SK-N-SH (cell line): ENCODE measurements around the gene SLC24A3. TPM values are rescaled to one million over a fixed set of nuclear protein-coding genes. Genes with fewer than 3 reads are reported as not detected.

Experiments used
- CTCF ChIA-PET: fragments of 300-600, 350-600 bp; formaldehyde crosslinking; extraction: SDS; loops from one replicate; lab custom pipeline; 2021; lab: Yijun Ruan, JAX
- POLR2A ChIA-PET: fragments of 350-600 bp; sonication (Branson Sonifier 250); formaldehyde crosslinking; extraction: SDS; loops from one replicate; lab custom pipeline; 2020; ENCODE audit warnings: antibody characterized with exemption, inconsistent platforms; lab: Yijun Ruan, JAX
- DNase-seq: peaks from one replicate; pipeline ENCODE4 v3.0.0; 2012
- H2AFZ ChIP-seq: fragments of 200-600 bp; sonication (generic); 2 replicates; pipeline ENCODE4 v1.8.1; 2016; ENCODE audit warnings: antibody characterized with exemption, mild to moderate bottlenecking, low read depth
- H3F3A ChIP-seq: fragments of 200-600 bp; sonication (generic); replicated peaks from 2 replicates; pipeline ENCODE3; 2016; ENCODE audit warnings: antibody characterized with exemption, mild to moderate bottlenecking; ENCODE audit not compliant: insufficient read depth
- H3K27ac ChIP-seq, 2 experiments: fragments of 200-500 bp in 1 of 2; fragments of 200-600 bp in 1 of 2; sonication (Bioruptor generic) in 1 of 2; sonication (generic), shearing (Covaris generic) in 1 of 2; 2 replicates each; pipeline versions ENCODE4 v1.5.1 to v1.6.1; 2014 to 2016; ENCODE audit warnings: low read depth in 2 of 2, inconsistent platforms in 1 of 2, low read length in 1 of 2, mild to moderate bottlenecking in 1 of 2, mixed read lengths in 1 of 2
- H3K27me3 ChIP-seq: fragments of 200-600 bp; sonication (generic), shearing (Covaris generic); 2 replicates; pipeline ENCODE4 v1.6.1; 2016; ENCODE audit warnings: mixed run types; ENCODE audit not compliant: insufficient read depth
- H3K36me3 ChIP-seq, 2 experiments: fragments of 200-500 bp in 1 of 2; fragments of 200-600 bp in 1 of 2; sonication (Bioruptor generic) in 1 of 2; sonication (generic) in 1 of 2; replicated peaks in 1 of 2; 2 replicates each; pipeline versions ENCODE3 to v1.5.1; 2014 to 2016; ENCODE audit warnings: low read length in 1 of 2, mild to moderate bottlenecking in 1 of 2; ENCODE audit not compliant: insufficient read depth in 2 of 2, control insufficient read depth in 1 of 2
- H3K4me1 ChIP-seq, 2 experiments: fragments of 200-500 bp in 1 of 2; fragments of 200-600 bp in 1 of 2; sonication (Bioruptor generic) in 1 of 2; sonication (generic), shearing (Covaris generic) in 1 of 2; 2 replicates each; pipeline versions ENCODE4 v1.5.1 to v1.6.1; 2014 to 2016; ENCODE audit warnings: low read depth in 1 of 2, low read length in 1 of 2, mixed run types in 1 of 2; ENCODE audit not compliant: insufficient read depth in 2 of 2, control insufficient read depth in 1 of 2
- H3K4me2 ChIP-seq: fragments of 200-600 bp; sonication (generic), shearing (Covaris generic); 2 replicates; pipeline ENCODE4 v1.6.1; 2017; ENCODE audit warnings: mixed run types
- H3K4me3 ChIP-seq, 2 experiments: fragments of 200-500 bp in 1 of 2; fragments of 200-600 bp in 1 of 2; sonication (Bioruptor generic) in 1 of 2; sonication (generic), shearing (Covaris generic) in 1 of 2; 2 replicates each; pipeline versions ENCODE4 v1.5.1 to v1.8.1; 2014 to 2016; ENCODE audit warnings: low read depth in 2 of 2, inconsistent platforms in 1 of 2, low read length in 1 of 2, mild to moderate bottlenecking in 1 of 2, mixed read lengths in 1 of 2, moderate library complexity in 1 of 2
- H3K79me2 ChIP-seq: fragments of 200-600 bp; sonication (generic); 2 replicates; pipeline ENCODE4 v1.8.1; 2017; ENCODE audit warnings: mild to moderate bottlenecking; ENCODE audit not compliant: insufficient read depth
- H3K9ac ChIP-seq: fragments of 200-600 bp; sonication (generic); 2 replicates; pipeline ENCODE4 v1.6.1; 2017; ENCODE audit warnings: mixed run types
- H3K9me2 ChIP-seq: fragments of 200-600 bp; sonication (generic); 2 replicates; pipeline ENCODE4 v1.6.1; 2017; ENCODE audit warnings: mixed run types
- H3K9me3 ChIP-seq: fragments of 200-600 bp; sonication (generic); 2 replicates; pipeline ENCODE4 v1.6.1; 2017; ENCODE audit warnings: mixed run types, mild to moderate bottlenecking, moderate library complexity
- H4K20me1 ChIP-seq: fragments of 200-600 bp; sonication (generic); 2 replicates; pipeline ENCODE4 v1.6.1; 2017; ENCODE audit warnings: mild to moderate bottlenecking, mixed run types; ENCODE audit not compliant: insufficient read depth
- CTCF ChIP-seq: fragments of 200-600 bp; sonication (generic); IDR thresholded peaks from 2 replicates; pipeline ENCODE4 v1.6.1; 2017; ENCODE audit warnings: antibody characterized with exemption, mild to moderate bottlenecking, moderate library complexity
- EZH2phosphoT487 ChIP-seq: fragments of 200-600 bp; sonication (generic); IDR thresholded peaks from 2 replicates; pipeline ENCODE4 v1.6.1; 2017; ENCODE audit warnings: low read depth, mixed run types, mild to moderate bottlenecking, antibody characterized with exemption, moderate library complexity, borderline replicate concordance
- FOSL2 ChIP-seq: IDR thresholded peaks from 2 replicates; pipeline ENCODE4 v1.4.0; 2012; ENCODE audit warnings: low read depth, mild to moderate bottlenecking, moderate library complexity, borderline replicate concordance
- FOXJ3 ChIP-seq: sonication (generic); formaldehyde crosslinking; IDR thresholded peaks from 2 replicates; pipeline ENCODE4 v1.5.1; 2020; ENCODE audit warnings: mild to moderate bottlenecking, missing genetic modification reagents
- FOXM1 ChIP-seq: IDR thresholded peaks from 2 replicates; pipeline ENCODE4 v1.4.0; 2012; ENCODE audit warnings: low read depth, mild to moderate bottlenecking
- GABPA ChIP-seq: IDR thresholded peaks from 2 replicates; pipeline ENCODE4 v1.4.0; 2012; ENCODE audit warnings: low read depth, mild to moderate bottlenecking
- GATA2 ChIP-seq: sonication (generic); formaldehyde crosslinking; IDR thresholded peaks from 2 replicates; pipeline ENCODE4 v1.5.0; 2020; ENCODE audit warnings: mild to moderate bottlenecking, missing genetic modification reagents
- IRF3 ChIP-seq: fragments of 150-350 bp; IDR thresholded peaks from 2 replicates; pipeline ENCODE4 v1.6.1; 2016; ENCODE audit warnings: mild to moderate bottlenecking, low read depth, low read length
- JUND ChIP-seq: IDR thresholded peaks from 2 replicates; pipeline ENCODE4 v1.4.0; 2012
- NFIC ChIP-seq: IDR thresholded peaks from 2 replicates; pipeline ENCODE4 v1.4.0; 2012; ENCODE audit warnings: borderline replicate concordance
- NRF1 ChIP-seq: IDR thresholded peaks from 2 replicates; pipeline ENCODE4 v1.6.1; 2012; ENCODE audit warnings: low read depth, mild to moderate bottlenecking, low read length
- PBX3 ChIP-seq: IDR thresholded peaks from 2 replicates; pipeline ENCODE4; 2012
- POLR2AphosphoS5 ChIP-seq: IDR thresholded peaks from 2 replicates; pipeline ENCODE4 v1.6.1; 2012; ENCODE audit warnings: low read depth, low read length
- SIN3A ChIP-seq: IDR thresholded peaks from 2 replicates; pipeline ENCODE4 v1.6.1; 2012; ENCODE audit warnings: low read depth, mild to moderate bottlenecking, low read length, moderate library complexity, borderline replicate concordance
- TAF1 ChIP-seq: IDR thresholded peaks from 2 replicates; pipeline ENCODE4 v1.6.1; 2012; ENCODE audit warnings: low read depth, mild to moderate bottlenecking, low read length, moderate library complexity, borderline replicate concordance
- TCF12 ChIP-seq: IDR thresholded peaks from 2 replicates; pipeline ENCODE4 v1.4.0; 2012
- TEAD4 ChIP-seq: IDR thresholded peaks from 2 replicates; pipeline ENCODE4 v1.4.0; 2012; ENCODE audit warnings: mild to moderate bottlenecking, borderline replicate concordance; ENCODE audit not compliant: insufficient read depth
- YY1 ChIP-seq: IDR thresholded peaks from 2 replicates; pipeline ENCODE4 v1.4.0; 2012; ENCODE audit warnings: low read depth, mild to moderate bottlenecking
- whole genome bisulfite sequencing: methylation state at CpG from one replicate; pipeline ENCODE4 v1.1.6; 2017; ENCODE audit warnings: low lambda C conversion rate; 5-methylcytosine and 5-hydroxymethylcytosine counted together
- polyA plus RNA-seq, 3 experiments: library from polyadenylated mRNA; depleted of rRNA; stranded (reverse); fragments of >200 nt; gene quantifications; 2 replicates each; pipeline ENCODE4 v1.2.3, GENCODE V29; 2012
- TF ChIP-seq, protein P1 (sequence below): fragments of 150-350 bp; IDR thresholded peaks from 2 replicates; pipeline ENCODE4 v1.6.1; 2017; ENCODE audit warnings: antibody characterized with exemption, low read length, low read depth, borderline replicate concordance

Gene SLC24A3
- polyA plus RNA-seq, 1 of the 3 experiments (the other 2 are of a cell fraction): not detected

DNA sequence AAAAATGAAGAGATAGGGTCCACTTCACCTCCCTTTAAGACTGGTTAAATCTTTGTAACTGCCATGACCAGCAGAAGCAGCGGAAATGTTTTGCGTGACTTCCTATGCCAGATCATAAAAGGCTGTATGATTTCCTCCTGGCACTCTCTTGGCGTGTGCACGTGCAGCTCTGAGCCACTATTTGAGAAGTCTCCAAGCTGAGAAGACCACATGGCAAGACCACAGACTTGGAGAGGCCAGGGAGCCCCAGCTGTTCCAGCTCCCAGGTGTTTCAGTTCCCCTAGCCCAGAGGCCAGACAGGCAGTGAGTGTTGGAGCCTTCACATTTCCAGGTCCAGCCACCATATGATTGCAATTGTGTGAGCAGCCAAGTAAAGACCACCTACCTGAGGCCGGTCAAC lies 286.3 kb downstream of the SLC24A3 start (continued):
- TF ChIP-seq IRF3: no peak
- no peak for TF ChIP-seq SIN3A
- TF ChIP-seq GATA2 (CRISPR knock-in tag): no peak
- TF ChIP-seq FOXJ3 (CRISPR knock-in tag): no peak
- TF ChIP-seq JUND: no peak
- no peak for TF ChIP-seq POLR2AphosphoS5
- no peak for TF ChIP-seq TEAD4
- no peak for TF ChIP-seq YY1
- TF ChIP-seq NFIC: no peak
- TF ChIP-seq FOXM1: no peak
- TF ChIP-seq PBX3: no peak
- TF ChIP-seq TCF12: no peak

DNA sequence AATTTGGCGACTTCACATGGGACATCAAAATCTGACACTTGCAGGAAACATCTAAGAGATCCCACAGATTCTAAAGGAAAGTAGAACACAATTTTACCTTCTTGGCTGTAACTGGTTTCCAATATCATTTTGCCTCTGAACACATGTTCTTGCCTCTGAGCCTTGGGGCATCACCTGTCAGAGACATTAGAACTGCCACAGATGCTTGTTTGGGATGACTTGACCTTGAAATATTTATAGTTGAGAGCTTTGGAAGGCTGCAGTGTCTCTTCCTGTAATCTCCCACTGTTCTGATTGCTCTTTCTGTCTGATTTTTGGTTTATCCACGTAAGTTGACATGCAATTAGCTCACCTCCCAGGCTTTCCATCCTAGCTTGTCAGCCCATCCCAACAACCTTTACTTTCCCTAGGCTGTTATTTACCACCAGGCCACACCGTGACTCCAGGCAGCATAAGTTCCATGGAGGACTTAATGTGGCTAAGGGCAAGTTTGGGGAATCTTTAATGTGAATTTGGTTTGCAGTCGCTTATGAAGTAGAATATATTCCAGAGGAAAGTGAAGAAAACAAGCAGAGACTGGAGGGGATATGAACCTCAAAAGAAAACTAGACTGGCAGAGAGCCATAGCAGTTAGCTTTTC lies 289.2 kb downstream of the SLC24A3 start:
- Histone ChIP-seq H3K4me2 (no peak overlapping the region), H3K27me3 (no peaks in the 10 kb centered on the region), H3K9me2 (no peaks in the 10 kb centered on the region), H2AFZ (no peak overlapping the region), H3K36me3 (no peaks in the 10 kb centered on the region), H3F3A (no peaks in the 10 kb centered on the region), H3K4me3 (no peak overlapping the region), H3K9ac (no peak overlapping the region), H3K9me3 (no peaks in the 10 kb centered on the region), H3K79me2 (no peaks in the 10 kb centered on the region), H3K27ac (no peak overlapping the region), H3K4me1 (peaks cover 0 to 7% of the 10 kb centered on the region in 2 experiments; a peak in 1 of 4 replicates), H4K20me1 (no peaks in the 10 kb centered on the region)
- no peak for DNase-seq
- TF ChIP-seq NRF1 (no peak), PBX3 (no peak), IRF3 (no peak), EZH2phosphoT487 (no peak), GABPA (no peak), FOSL2 (no peak), YY1 (no peak), TCF12 (no peak), TAF1 (no peak), FOXJ3 (CRISPR knock-in tag) (no peak), CTCF (no peak)
- TF ChIP-seq, protein P1, sequence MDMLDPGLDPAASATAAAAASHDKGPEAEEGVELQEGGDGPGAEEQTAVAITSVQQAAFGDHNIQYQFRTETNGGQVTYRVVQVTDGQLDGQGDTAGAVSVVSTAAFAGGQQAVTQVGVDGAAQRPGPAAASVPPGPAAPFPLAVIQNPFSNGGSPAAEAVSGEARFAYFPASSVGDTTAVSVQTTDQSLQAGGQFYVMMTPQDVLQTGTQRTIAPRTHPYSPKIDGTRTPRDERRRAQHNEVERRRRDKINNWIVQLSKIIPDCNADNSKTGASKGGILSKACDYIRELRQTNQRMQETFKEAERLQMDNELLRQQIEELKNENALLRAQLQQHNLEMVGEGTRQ: no peak
- ChIA-PET POLR2A (no interaction called here), CTCF (interaction anchor here (0.6 kb wide), 1 partner anchor 83 kb away, joined by 3 read pairs; no protein-coding TSS in a partner anchor)
- 15% methylated on average over 4 of the region's 4 CpGs for WGBS
